ENCODE measurements around the gene NIPAL4.

The NIPAL4 gene

DNA sequence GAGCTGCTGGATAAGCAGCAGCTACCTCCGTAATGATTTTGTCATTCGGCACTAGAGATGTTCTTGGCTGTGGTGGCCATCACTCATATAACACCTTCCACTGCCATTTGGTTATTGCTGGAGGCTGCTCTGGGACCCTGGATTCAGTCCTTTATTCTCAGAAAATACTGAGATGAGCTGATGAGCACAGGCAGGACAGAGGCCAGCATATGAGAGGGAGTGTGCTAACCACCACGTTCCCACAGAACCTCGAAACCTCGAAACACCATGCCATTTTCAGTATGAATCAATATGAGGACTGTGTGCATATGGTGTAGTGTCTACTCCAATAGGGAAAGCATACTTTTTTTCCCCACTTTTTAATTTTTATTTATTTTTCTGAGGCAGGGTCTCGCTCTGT, 59.0 kb downstream of the NIPAL4 start:
- DNase-seq, result no peak

DNA sequence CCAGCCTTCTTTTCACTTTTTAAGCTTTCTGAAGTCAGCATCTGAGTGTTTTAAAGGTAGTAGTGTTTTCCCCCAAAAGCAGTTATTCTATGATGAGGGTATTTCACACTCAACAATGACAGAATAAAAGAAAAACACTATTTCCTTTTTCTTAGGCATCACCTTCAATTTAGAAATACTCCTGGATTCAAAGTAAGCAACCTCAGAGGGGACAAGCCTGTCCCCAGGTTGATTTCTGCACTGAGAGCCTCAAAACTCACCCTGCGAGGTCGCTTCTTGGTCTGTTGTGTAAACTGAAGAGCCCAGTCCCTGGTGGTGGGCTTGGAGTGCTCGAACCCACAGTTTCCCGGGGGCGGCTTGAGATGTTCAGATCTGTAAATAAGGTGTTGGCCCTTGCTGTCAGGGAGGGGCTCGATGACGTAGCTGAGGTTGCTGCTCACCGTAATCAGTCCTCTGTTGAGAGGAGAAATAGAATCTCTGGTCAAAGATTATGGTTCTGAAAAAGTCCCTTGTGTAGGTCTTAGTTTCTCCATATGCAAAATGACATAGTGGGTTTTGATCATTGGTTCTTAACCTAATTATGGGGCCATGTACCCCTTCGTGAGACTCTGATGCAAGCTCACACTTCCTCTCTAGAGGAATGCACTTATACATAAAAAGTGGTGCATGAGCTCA, 59.7 kb downstream of the NIPAL4 start:
- DNase-seq, result no peak

- no peak for DNase-seq
Observed at GRCh38 chr5:157520911-157521703, 61.1 kb downstream of the NIPAL4 start.

DNA sequence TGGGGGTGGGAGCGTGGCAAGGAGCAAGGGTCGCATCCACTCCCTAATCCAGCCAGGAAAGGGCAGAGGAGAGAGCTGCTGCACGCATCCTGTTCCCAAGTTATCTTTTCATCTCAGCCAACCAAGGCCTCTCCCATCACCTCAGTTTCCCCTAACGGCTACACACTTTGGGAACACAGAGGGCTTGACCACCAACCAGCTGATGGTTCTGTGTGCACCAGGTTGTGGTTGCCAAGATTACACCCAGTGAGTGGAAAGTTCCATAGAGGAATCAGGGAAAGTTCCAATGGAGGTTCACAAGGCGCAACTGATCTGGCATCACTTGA, 61.7 kb downstream of the NIPAL4 start:
- no peak for DNase-seq

DNA sequence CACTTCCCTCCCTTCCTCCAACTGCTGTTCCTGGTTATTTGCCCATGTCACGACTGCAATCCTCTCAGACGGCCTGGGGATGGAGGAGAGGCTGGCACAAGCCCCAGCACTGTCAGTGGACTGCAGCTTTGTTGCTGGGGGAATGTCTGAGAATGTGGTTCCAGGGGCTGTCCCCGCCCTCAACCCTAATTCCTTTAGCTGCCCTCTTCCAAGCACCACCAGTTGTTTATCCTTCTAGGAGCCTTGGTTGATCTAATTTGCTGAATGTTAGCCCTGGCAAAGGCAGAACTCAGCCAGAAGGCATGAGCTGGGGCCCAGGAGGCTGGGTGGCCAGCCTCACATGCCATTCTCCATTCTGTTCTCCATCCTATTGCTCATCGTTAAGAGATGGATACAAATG, 64.0 kb downstream of the NIPAL4 start:
- DNase-seq, result no peak
